Measurements from ENCODE around the gene C4orf17.
"Not testable (repeated sequence)": the region's sequence is repeated elsewhere in the genome, so short reads cannot be mapped to it uniquely, and the experiment has no call there.

C4orf17 gene

GRCh38 chr4:99471349-99471748 is 39.5 kb upstream of the C4orf17 start:
- no peak for DNase-seq (ENCODE audit: low spot score)
- TF ChIP-seq CTCF (IDR thresholded peaks at IDR 0.05; ENCODE audit: borderline replicate concordance, control extremely low read depth, extremely low read depth, insufficient read depth, missing control alignments): no peak
- in situ Hi-C loops (cut with MboI; ENCODE audit: low sequenced_read_pairs, unreplicated experiment): no loop called here

GRCh38 chr4:99471896-99472295 is 38.9 kb upstream of the C4orf17 start:
- DNase-seq (ENCODE audit: low spot score): no peak
- in situ Hi-C loops (cut with MboI; ENCODE audit: low sequenced_read_pairs, unreplicated experiment): no loop called here
- no peak for TF ChIP-seq CTCF (IDR thresholded peaks at IDR 0.05; ENCODE audit: borderline replicate concordance, control extremely low read depth, extremely low read depth, insufficient read depth, missing control alignments)

GRCh38 chr4:99473131-99473530 is 37.7 kb upstream of the C4orf17 start:
- in situ Hi-C loops (cut with MboI; ENCODE audit: low sequenced_read_pairs, unreplicated experiment): no loop called here
- no peak for TF ChIP-seq CTCF (IDR thresholded peaks at IDR 0.05; ENCODE audit: borderline replicate concordance, control extremely low read depth, extremely low read depth, insufficient read depth, missing control alignments)
- DNase-seq (ENCODE audit: low spot score): no peak

- in situ Hi-C loops (cut with MboI; ENCODE audit: low sequenced_read_pairs, unreplicated experiment): no loop called here
- no peak for DNase-seq (ENCODE audit: low spot score)
- no peak for TF ChIP-seq CTCF (IDR thresholded peaks at IDR 0.05; ENCODE audit: borderline replicate concordance, control extremely low read depth, extremely low read depth, insufficient read depth, missing control alignments)
Observed at GRCh38 chr4:99483636-99484035, 27.2 kb upstream of the C4orf17 start.

GRCh38 chr4:99485212-99485611 is 25.6 kb upstream of the C4orf17 start:
- in situ Hi-C loops (cut with MboI; ENCODE audit: low sequenced_read_pairs, unreplicated experiment): no loop called here
- DNase-seq (ENCODE audit: low spot score): no peak
- no peak for TF ChIP-seq CTCF (IDR thresholded peaks at IDR 0.05; ENCODE audit: borderline replicate concordance, control extremely low read depth, extremely low read depth, insufficient read depth, missing control alignments)

- in situ Hi-C loops (cut with MboI; ENCODE audit: low sequenced_read_pairs, unreplicated experiment); DNase-seq (ENCODE audit: low spot score): not testable (repeated sequence)
Observed at GRCh38 chr4:99486648-99487047, 24.2 kb upstream of the C4orf17 start.

- no peak for DNase-seq (ENCODE audit: low spot score)
- in situ Hi-C loops (cut with MboI; ENCODE audit: low sequenced_read_pairs, unreplicated experiment): no loop called here
- no peak for TF ChIP-seq CTCF (IDR thresholded peaks at IDR 0.05; ENCODE audit: borderline replicate concordance, control extremely low read depth, extremely low read depth, insufficient read depth, missing control alignments)
Observed at GRCh38 chr4:99490286-99490685, 20.5 kb upstream of the C4orf17 start.

Measured in GM13976 (cell line).